ENCODE measurements around the gene VCX.
"Not testable (repeated sequence)": the region's sequence is repeated elsewhere in the genome, so short reads cannot be mapped to it uniquely, and the experiment has no call there.

The VCX gene

GRCh38 chrX:7842871-7843270 lies at the start of gene VCX:
VCX (plus strand) TSS chrX:7843171; CDS start chrX:7843204, 33 bp downstream.
- not testable (repeated sequence) for DNase-seq

- DNase-seq: no peak
Observed at GRCh38 chrX:7798327-7798726, 44.6 kb upstream of the VCX start.

GRCh38 chrX:7801711-7802110 lies 41.3 kb upstream of the VCX start:
- DNase-seq: no peak

- DNase-seq: no peak
Observed at GRCh38 chrX:7815166-7815805, 27.7 kb upstream of the VCX start.

GRCh38 chrX:7828594-7828993 lies 14.4 kb upstream of the VCX start:
- no peak for DNase-seq

- DNase-seq: no peak
Observed at GRCh38 chrX:7841084-7841805, 1.7 kb upstream of the VCX start.

GRCh38 chrX:7852166-7852565 lies 9.2 kb downstream of the VCX start:
- DNase-seq: no peak

GRCh38 chrX:7872042-7872441 lies 29.1 kb downstream of the VCX start:
- DNase-seq: no peak

GRCh38 chrX:7876957-7877356 lies 34.0 kb downstream of the VCX start:
- DNase-seq: no peak

GRCh38 chrX:7889135-7889534 lies 46.2 kb downstream of the VCX start:
- DNase-seq: no peak

GRCh38 chrX:7889680-7890079 lies 46.7 kb downstream of the VCX start:
- no peak for DNase-seq

- DNase-seq: no peak
Observed at GRCh38 chrX:7891928-7892327, 49.0 kb downstream of the VCX start.

Measured in DMS79 (cell line).